H1 (cell line): Measurements from ENCODE around the gene KCTD15. TPM values are rescaled to one million over a fixed set of nuclear protein-coding genes. Genes with fewer than 3 reads are reported as not detected.

Experiments used
- CBX8 ChIP-seq: fragments of 300-800, 300-1000 bp; sonication (generic); IDR thresholded peaks from 2 replicates; pipeline ENCODE4 v1.7.1; 2016; ENCODE audit warnings: low read depth, low read length, borderline replicate concordance
- EGR1 ChIP-seq: IDR thresholded peaks from 2 replicates; pipeline ENCODE4 v1.6.1; 2011; ENCODE audit warnings: low read depth, low read length, borderline replicate concordance
- GABPA ChIP-seq: IDR thresholded peaks from 2 replicates; pipeline ENCODE4 v1.6.1; 2011; ENCODE audit warnings: mild to moderate bottlenecking, low read length, moderate library complexity, borderline replicate concordance; ENCODE audit not compliant: insufficient read depth
- KDM5A ChIP-seq: fragments of 200-600 bp; IDR thresholded peaks from 2 replicates; pipeline ENCODE4 v1.7.1; 2012; ENCODE audit warnings: mild to moderate bottlenecking, low read length, inconsistent platforms, mixed read lengths
- POU5F1 ChIP-seq: IDR thresholded peaks from 2 replicates; pipeline ENCODE4 v1.6.1; 2011; ENCODE audit warnings: low read depth, mild to moderate bottlenecking, low read length, moderate library complexity
- polyA plus RNA-seq, 7 experiments: library from polyadenylated mRNA; depleted of rRNA in 3 of 7; stranded (reverse) in 5 of 7; unstranded in 2 of 7; fragments of >200 nt in 5 of 7; fragments of 200-250 nt in 2 of 7; gene quantifications; 1 replicate in 5 of 7; 2 replicates in 1 of 7; 4 replicates in 1 of 7; pipeline versions ENCODE4 v1.2.1 to v1.2.3, GENCODE V29; 2011 to 2013; ENCODE audit warnings: missing spikeins in 2 of 7, mixed read lengths in 2 of 7
- total RNA-seq: library from RNA; stranded (reverse); fragmentation: NEBNext Ultra II Directional; extraction: Animal tissue kit (Norgen Biotek cat#: 25700); gene quantifications from 2 replicates; pipeline ENCODE4 v1.2.1, GENCODE V29; 2021

KCTD15 gene
- total and polyA plus RNA-seq, 2 of the 8 experiments (the other 6 are each of a cell fraction or from before 2014, with no cell fraction given): 25.1 to 27.0 TPM

DNA sequence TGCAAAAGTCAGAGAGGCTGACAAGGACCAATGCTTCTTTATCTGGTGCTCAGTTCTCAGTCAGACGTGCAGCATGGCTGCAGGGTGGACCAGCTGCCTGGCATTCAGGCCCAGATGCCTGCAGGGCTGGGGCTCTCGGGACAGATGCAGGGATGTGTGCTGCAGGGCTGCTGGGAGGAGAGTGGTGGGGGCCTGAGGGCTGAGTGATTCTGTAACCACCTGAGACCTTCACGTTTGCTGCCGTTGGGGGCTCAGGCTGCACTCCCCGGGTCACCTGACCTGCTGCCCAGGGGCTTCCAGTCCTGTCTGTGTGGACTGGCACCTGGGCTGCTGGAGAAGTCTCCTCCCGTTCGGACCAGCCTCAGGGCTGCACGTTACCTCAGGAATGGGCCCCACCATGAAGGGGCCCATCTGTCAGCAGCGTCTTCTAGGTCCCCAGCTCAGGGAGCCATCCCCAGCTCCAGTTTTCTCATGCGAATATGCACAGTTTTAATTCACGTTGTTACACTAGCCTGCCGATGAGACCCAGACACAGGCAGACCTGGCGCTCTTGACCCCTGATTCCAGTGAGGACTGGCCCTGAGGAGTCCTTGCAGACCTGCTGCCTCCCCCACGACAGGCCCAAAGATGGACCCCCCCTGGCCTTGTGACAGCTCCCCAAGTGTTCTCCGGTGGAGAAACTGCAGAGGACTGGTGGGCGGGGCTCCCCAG, 16.9 kb downstream of the KCTD15 start (continued):
- TF ChIP-seq POU5F1 (no peak), EGR1 (no peak), CBX8 (no peak), KDM5A (no peak), GABPA (no peak)
